IMR-90 (cell line): ENCODE measurements around the gene JMJD1C.

ENCODE experiments used
- CTCF ChIP-seq: conservative IDR thresholded peaks from 2 replicates; pipeline ENCODE4 v1.5.1; 2012; ENCODE audit warnings: mild to moderate bottlenecking, low read depth, low read length, improper control_type of control experiment
- FOS ChIP-seq: fragments of 150-350 bp; IDR thresholded peaks from 2 replicates; pipeline ENCODE4 v1.6.1; 2016; ENCODE audit warnings: low read depth, low read length

- TF ChIP-seq CTCF, result peak; percentile 82
- no peak for TF ChIP-seq FOS
Observed at GRCh38 chr10:63166742-63167258, 299.0 kb downstream of the JMJD1C start.
